LHCN-M2 (cell line): ENCODE data around the gene RHEBL1. TPM values are rescaled to one million over a fixed set of nuclear protein-coding genes. Genes with fewer than 3 reads are reported as not detected.

ENCODE experiments used
- DNase-seq: peaks from one replicate; pipeline ENCODE4 v3.0.0-alpha.2; 2012; ENCODE audit warnings: low read depth
- total RNA-seq: library from RNA; depleted of rRNA; stranded (reverse); fragments of >200 nt; gene quantifications from 2 replicates; pipeline ENCODE4 v1.2.3, GENCODE V29; 2014; rRNA removed

The RHEBL1 gene
- total RNA-seq, 1 experiment from 2014 or later, result 2.9 TPM

DNA sequence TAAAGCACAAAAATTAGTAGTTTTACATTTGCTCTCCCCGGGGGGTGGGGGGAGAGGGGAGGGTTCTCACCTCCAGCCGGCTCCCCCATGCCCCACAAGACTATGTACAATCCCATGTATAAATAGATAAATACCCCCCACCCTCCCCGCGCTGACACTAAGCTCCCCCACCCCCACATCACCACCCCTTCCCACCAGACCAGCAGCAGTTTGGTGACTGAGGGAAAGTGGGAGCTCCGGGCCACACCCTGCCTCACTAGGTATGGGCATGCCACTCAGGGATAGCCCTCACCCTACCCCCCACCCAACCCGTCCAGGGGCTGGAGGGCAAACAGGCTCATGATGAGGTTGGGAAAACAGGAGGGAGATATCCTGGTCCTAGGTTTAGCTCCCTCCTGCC lies 49.3 kb downstream of the RHEBL1 start:
- no peak for DNase-seq

DNA sequence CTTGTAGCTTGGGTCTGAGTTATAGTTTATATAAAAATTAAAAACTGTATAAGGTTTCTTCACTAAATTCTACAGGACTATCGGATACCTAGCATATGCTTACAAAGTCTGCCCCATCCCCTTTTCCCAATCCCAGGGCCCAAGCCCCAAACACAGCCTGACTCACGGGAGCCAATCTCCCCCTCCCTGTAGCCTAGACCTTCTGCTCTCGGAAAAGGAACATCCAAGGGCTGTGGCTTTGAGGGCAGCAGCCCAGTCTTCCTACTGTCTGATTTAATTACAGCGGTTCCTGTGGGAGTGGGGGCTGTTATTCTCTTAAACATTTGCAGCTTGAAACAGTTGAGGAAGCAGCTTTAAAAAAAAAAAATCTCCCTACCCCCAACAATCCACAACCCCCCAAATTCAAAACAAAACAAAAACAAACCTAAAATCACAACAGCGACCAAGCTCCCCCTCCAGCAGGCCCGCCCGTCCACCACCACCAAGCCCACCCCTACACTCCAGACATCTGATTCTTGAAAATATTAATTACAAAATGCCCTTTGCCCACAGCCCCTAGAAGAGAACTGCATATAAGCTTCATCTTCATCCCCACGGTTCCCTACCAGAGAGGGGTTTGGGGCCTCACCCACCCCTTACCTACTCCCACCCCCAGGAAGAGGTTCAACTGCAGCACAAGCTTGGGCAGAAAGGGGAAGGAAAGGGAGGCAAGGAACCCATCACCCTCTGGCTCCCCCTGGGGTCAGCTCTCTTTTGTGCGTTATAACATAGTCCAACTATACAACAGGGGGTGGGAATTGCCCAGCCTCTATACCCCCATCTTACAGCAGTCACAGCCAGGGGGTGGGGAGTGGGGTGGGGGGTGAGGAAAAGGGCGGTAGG lies 50.1 kb downstream of the RHEBL1 start:
- peak; percentile 62 for DNase-seq

DNA sequence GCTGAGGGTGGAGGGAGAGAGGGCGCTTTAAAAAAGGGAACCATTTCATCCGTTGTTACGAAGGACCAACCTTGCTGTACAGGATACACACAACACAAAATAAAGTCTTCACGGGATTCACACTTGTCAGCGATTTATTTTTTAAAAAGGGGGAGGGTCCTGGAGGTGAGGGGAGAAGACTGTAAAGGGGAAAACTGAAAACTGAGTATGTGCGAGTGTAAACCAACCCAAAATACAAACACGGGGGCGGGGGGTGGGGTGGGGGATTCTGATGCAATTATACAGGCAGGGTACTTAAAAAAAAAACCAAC lies 50.7 kb downstream of the RHEBL1 start:
- no peak for DNase-seq

DNA sequence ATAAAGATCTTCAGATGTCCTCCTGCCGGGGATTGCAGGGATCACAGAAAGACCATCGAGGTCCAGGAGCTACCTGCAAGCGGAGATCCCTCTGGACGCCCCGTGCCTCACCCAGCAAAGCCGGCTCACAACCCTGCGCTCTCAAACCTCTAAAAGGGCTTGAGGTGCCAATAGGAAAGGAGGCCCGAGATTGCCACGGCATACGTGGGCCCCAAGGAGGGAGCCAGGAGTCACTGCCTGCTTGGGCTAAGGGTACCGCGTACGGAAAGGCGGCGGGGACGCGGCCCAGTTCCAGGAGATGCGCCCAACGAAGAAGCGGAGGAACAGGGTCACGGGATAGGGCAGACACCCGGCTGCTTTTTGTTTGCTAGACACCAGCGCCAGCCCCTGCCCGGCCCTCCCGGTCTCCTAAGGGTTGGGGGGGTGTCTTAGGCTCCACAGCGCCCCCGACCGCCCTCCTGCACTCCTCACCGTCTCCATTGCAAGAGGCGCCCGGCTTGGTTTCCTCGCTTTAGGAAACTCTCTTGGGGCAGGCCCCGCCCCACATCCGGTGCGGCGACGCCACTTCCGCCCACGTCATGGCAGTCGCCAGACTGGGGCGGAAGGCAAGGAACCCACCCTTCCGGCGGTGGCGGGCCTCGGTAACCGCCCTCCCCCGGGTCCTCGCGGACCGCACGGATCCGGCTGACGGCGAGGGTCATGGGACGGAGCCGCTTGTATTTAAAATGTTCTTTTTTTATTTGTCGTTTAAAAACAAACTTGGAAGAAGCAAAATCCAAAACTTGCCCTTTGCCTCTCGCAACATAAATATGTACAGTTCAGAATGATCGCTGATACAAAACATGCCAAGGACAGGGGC lies 51.3 kb downstream of the RHEBL1 start, which contains the start of gene PRKAG1:
TSS of gene PRKAG1 (minus strand) at position 516 of the 859 bp plus-strand sequence. CDS start at position 480, 36 bp downstream.
- peak; percentile 96 for DNase-seq

DNA sequence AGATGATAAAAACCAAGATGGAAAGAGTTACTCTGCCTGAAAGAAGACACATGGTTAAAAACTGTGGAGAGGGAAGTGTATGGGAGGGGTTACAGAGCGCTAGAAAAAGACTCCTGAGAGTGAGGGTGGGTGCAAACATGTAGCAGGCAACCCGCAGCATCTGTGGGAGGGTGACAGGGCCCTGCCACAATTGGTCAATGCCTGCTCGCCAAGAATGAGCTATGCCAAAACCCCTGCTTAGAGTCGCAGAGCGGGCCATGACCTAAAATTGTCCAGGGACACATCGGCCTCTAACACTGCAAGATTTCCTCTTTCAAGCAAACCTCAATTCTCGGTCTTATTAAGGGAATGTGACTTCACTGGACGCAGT lies 51.9 kb downstream of the RHEBL1 start:
- DNase-seq, result peak; percentile 46

GRCh38 chr12:49015196-49015595 lies 54.6 kb downstream of the RHEBL1 start:
- no peak for DNase-seq

Other genes starting within 250 kb of the RHEBL1 start
- gene DDX23, start 217.8 kb downstream of the RHEBL1 start, total RNA-seq, result 91.0 and 98.6 TPM in 2 replicates
- gene RND1, start 204.1 kb downstream of the RHEBL1 start, total RNA-seq, result not detected in 2 replicates
- gene FKBP11, start 144.5 kb downstream of the RHEBL1 start, total RNA-seq, result 12.6 and 17.3 TPM in 2 replicates
- gene ARF3, start 112.5 kb downstream of the RHEBL1 start, total RNA-seq, result 75.0 and 88.8 TPM in 2 replicates
- gene WNT10B, start 98.2 kb downstream of the RHEBL1 start, total RNA-seq, result 1.5 TPM in 1 of 2 replicates, not detected in the other
- not detected in 2 replicates for gene WNT1, start 91.7 kb downstream of the RHEBL1 start, total RNA-seq
- gene DDN, start 70.6 kb downstream of the RHEBL1 start, total RNA-seq, result 0.06 and 0.52 TPM in 2 replicates
- gene PRKAG1, start 51.2 kb downstream of the RHEBL1 start, total RNA-seq, result 68.0 and 77.4 TPM in 2 replicates
- gene KMT2D, start 9.2 kb downstream of the RHEBL1 start, total RNA-seq, result 22.6 and 26.9 TPM in 2 replicates
- 0.06 TPM in 1 of 2 replicates, not detected in the other for gene DHH, start 24.8 kb upstream of the RHEBL1 start, total RNA-seq
- gene LMBR1L, start 40.9 kb upstream of the RHEBL1 start, total RNA-seq, result 20.5 and 25.0 TPM in 2 replicates
- gene TUBA1B, start 61.4 kb upstream of the RHEBL1 start, total RNA-seq, result 3,747 and 3,781 TPM in 2 replicates
- gene TUBA1A, start 119.1 kb upstream of the RHEBL1 start, total RNA-seq, result 953 and 1,210 TPM in 2 replicates
- gene TUBA1C, start 195.1 kb upstream of the RHEBL1 start, total RNA-seq, result 1,345 and 1,346 TPM in 2 replicates
- gene PRPH, start 225.2 kb upstream of the RHEBL1 start, total RNA-seq, result 0.11 and 0.26 TPM in 2 replicates